ELR (cell line): Measurements from ENCODE around the gene ADAM12.
A peak's percentile ranks its signal among the peaks of the same experiment; 100 is the strongest.

ENCODE experiments used
- DNase-seq: peaks from one replicate; pipeline ENCODE4 v3.0.0-alpha.2; 2015; ENCODE audit warnings: low read depth

The ADAM12 gene

DNA sequence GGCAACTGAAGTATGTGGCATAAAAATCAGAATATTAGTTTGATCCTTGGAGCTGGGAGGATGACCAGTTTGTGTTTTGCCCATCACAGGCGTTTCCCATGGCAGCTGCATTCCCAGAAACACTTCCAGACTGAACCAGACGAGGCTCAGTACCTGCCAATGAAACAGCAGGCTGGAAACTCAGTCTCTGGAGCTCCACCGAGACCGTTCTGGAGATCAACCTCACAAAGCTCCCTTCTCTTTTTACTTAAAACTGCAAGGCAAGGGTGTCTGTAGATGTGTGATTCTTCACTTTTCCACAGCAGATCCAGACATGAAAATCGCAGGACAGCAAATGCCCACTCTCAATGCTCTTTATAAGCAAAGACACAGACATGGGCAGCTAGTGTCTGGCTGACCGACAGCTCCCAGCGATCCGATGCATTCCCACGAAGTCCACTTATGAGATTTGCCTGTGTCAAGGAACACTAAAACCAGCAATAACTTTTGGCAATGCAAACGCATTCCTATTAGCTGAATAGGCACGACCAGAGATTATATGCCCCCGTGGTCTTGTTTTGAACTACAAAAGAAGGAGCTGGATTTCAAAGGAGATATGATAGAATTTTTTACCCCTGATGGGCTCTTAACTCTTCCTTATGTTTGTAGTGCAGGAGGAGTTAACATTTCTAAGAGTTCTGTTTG lies 72.6 kb downstream of the ADAM12 start:
- peak; percentile 40 for DNase-seq

DNA sequence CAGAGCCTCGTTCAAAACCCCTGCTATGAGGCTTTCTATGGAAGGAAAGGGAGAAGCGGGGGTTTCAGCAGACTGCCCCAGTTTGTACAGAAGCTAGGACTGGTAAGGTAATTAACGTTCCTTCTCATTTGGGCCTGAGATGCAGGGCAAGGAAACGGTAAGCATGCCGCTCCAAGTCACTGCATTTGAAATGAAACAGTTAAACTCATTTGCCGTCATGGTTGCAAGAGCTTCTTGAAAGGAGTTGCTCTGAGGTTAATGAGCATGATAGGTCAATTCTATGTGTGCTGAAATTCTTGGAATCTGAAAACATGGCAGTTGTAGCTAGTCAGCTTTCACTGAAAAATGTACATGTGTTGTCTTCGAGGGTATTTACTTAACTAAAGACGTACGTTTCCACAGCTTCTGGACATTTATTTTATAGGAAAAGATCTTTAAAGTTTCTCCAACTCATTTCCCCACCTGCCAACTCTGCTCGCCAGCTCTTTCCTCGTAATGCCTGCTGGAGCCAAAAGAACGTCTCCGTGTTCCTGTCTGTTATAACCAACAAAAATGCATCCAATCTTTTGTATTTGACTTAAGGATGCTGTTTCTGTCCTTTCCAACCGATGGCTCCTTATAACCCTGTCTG lies 73.3 kb downstream of the ADAM12 start:
- no peak for DNase-seq

DNA sequence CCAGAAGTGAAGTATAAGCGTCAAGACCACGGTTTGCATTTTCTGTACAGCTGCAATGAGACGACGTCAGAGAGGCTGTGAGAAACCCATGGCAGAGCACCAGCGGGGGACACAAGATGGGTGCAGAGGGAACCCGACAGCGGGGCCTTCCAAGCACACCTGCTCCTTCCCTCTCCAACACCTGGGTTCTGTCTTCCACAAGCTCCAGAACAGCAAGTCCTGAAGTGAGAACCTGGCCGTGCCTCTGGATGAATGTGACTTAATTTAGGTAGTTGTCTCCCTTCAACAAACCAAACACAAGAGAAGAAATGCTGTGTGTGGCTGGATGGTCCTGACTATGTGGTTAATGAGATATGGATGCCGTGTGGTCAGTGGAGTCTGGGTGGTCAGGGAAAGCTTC lies 76.1 kb downstream of the ADAM12 start:
- DNase-seq, result no peak

DNA sequence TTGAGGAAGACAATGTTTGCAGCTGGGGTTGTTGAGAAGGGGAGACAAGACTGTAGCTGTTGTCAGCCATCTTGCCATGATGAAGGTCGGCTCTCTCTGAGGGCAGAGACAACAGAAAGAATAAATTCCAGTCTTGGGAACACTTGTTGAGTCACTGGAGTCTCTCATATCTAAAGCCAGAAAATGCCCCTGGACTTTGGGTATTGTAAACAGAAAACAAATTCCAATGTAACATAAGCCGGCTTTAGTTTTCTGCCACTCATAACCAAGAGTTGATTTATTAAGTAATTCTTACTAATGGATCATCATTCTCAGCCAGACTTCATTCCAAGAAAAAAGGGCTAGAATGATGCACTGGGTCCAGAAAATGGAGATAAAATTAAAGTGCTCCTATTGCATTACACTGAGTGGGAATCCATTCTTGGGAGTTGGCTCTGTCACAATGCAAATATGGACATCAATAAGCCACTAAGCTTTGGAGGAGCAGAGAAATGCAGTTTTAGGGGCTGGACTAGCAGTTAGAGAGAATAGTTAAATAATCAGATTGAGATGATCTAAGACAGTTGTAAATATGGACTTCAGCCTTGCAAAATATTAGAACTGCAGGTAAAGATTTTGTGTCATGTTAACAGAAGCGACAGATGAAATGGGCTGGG lies 78.9 kb downstream of the ADAM12 start:
- DNase-seq, result no peak

DNA sequence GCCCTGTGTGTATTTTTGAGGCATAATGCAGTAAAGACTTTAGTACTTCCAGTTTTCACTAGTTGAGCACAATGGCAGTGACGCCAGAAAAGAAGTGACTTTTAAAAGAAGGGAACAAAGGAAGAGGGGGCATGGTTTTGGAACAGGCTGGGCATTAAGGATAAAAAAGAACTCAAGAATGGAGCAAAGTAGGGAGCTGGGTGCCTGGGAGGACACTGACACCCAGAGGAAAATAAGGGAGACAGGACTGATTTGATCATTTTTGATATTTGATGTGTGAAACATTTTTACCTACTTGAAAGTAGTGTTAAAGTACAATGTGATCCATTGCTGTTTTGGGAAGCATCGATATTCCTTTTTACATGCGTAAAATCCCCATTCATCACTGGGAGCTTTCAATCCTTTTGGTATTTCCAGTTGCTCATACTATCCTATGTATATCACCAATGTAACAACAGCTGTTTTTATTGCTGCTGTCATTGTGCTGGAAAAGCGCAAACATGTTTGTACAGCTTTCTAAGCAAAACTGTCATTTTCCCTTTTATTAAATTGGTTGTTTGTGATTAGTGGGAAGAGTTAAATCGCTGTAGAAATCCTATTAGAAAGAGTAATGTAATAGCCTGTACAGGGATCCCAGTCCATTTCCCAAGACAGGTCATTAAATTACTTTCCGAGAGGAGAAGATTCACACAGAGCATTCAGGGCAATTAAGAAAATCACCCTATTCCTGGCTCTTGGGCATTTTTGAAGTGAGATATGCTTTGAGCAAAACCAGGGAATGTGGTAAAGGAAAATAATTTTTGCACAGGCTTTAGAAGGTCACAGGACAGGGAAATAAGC lies 85.2 kb downstream of the ADAM12 start:
- DNase-seq, result peak; percentile 17

DNA sequence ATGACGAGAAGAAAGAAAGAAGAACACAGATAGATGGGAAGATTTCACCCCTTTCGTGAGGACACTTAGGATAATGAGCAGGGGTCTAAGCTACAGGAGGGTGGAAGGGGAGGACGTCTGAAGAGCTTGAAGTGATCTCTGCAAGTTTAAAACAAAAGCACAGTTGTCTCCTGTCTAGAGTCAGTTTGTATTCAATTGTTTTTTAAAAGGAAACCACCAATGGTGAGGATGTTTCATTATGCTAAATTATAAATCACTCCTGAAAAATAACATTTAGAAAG lies 85.9 kb downstream of the ADAM12 start:
- DNase-seq, result no peak

DNA sequence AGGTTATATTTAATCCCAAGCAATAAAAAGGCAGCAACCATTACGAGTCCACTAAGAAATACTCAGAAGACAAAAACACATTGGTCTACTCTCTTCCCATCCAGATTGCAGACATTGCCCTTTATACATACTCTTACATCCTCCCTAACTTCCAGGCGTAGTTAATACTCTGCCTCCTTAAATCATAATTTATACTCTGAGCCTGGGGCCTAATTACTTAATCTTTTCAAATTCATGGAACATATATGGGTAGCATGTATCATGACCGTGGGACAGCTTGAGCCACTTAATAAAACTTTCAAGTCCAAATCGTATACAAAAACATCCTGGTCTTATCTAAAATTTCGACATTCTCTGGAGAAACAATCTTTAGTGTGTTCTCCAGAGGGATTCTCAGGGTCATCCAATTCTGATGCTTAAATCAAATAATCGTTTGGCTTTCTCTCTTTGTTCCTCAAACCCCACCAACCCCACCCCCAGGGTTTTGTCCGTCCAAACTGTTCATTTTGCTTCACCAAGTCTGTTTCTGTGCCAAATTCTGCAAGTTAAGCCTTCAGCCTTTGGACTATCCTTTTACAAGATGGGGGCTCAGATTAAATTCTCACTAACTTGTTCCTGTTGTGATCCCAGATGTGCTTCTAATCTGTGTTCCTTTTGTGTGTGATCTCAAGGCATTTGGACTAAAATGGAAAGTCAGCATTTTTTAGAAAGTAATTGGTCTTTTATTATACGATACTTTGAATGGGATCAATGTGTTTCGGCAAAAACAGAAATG lies 86.4 kb downstream of the ADAM12 start:
- DNase-seq, result no peak

DNA sequence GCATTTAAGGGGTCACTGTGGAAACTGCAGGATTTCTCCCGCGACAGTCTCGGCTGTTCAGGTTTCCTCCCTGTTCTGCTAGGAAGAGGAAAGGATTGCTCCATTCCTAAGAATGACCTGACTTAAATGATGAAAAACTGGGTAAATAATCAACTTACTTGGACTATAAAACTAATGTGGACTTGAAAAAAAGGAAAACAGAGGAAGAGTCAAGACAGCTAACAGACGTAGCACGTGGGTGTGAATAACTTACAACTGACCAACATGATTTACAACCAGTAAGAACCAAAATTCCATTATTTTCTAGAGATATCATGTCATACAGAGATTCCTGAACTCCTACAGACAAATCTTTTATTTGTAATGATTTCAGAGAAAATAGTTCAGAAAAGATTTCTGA lies 93.8 kb downstream of the ADAM12 start:
- DNase-seq, result no peak

DNA sequence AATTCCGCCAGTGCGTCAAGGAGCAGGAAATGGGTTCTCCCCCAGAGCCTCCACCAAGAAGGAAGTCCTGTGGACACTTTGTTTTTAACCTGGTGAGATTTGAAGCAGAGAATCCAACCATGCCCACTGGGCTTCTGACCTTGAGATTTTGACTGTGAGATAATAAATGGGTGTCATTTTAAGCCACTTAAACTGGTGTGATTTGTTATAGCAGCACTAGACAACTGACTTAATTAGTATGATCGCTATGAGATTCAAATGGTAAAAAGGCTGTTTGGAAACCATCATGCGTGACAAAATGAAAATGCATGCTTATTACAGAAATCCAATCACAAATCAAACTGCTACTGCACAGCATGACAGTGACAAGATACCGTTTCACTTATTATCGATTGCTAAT lies 98.0 kb downstream of the ADAM12 start:
- DNase-seq, result no peak

DNA sequence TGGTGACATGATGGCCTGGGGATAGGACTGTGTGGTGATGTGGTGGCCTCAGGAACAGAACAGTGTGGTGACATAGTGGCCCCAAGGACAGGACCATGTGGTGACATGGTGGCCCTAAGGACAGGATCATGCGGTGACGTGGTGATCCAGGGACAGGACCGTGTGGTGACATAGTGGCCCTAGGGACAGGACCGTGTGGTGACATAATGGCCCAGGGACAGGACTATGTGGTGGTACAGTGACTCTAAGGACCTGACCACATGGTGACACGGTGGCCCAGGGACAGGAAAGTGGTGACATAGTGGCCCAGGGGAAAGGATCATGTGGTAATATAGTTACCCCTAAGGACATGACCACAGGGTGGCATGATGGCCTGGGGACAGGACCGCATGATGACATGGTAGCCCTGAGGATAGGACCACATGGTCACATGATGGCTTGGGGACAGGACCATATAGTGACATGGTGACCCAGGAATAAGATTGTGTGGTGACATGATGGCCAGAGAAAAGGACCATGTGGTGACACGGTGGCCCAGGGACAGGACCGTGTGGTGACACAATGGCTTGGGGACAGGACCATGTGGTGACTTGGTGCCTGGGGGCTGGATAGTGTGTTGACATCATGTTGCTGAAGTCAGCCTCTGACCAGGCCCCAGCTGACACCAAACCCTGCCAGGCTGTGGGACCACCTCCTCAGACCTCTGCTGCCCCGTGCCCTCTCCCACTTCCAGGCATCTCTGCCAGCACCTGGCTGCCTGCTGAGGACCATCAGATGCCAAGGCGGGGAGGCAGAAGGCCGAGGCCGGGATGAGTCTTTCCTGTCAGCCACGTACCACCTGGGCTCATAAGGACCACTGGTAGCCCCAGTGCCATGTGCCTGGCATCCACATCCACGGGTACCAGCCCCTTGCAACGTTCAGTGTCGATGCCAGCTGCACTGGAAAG lies 99.5 kb downstream of the ADAM12 start:
- no peak for DNase-seq

DNA sequence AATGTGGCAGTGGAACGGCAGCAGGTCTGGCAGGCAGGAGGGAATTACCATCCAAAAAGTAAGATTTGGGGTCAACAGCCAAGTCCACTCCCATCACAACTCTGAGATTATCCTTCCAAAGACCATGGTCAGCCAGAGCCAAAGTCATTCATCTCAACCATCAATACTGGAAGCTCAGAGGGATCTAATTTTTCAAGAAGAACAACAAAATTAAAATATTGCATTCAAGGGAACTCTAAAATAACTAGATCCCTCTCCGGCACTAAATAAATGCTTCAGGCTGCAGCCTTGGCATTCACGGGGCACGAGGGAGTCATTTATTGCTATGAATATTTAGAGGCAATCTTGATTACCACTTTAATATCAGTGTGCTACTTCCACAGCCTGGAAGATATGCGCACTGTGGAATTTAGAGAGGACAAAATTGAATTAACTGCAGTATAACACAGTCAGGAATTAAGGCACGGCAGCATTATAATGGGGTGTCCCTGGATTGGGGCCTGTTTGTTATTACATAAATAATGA lies 102.0 kb downstream of the ADAM12 start:
- no peak for DNase-seq

DNA sequence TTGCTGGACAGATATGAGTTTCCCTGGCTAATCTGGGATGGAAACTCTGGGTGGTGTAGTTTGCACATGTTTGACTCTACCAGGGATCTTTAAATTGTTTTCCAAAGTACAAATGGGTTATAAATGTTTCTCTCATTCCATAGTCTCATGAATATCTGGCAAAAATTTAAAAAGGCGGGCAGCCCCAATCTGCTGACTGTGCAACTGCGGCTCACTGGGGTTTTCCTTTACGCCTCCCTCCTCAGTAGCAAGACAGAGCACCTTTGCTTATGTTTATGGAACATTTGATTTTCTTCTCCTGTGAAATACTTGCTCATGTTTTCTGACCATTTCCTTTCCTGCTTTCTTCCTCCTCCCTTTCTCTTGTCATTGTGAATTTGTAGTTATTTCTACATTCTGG lies 105.0 kb downstream of the ADAM12 start:
- DNase-seq, result no peak

DNA sequence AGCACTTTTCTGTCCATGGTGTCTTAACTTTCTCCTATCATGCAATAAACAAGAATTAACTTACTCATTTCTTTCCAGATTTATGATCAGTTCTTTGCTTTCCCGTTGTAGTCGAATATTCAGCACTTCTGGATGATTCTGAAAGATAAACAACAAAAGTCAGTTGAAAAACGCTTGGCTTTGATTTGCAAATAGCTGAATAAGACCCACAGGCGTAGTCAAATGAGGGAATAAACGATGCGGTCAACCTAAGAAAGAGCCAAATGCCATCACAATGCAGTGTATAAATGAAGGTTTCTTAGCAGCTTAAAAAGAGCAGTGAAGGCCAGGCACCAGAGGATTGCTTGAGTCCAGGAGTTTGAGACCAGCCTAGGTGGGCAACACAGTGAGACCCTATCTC lies 109.4 kb downstream of the ADAM12 start:
- DNase-seq, result no peak

DNA sequence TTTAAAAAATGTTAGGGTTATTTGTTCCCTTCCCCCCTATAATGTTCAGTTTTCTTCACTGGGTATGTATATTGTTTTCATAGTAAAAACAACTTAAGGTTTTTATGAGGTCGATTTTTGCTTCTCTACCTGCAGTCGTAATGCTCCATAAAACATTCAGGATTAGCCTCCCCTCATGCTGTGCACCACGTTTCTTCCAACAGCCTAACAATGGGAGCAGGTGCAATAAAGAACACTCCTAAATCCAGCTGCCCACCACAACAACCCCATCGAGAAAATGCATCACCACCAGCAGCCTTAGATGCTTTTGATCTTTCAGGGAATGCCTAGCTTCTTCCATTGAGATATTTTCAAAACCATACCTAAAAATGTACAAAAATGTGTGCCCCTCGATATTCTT lies 111.1 kb downstream of the ADAM12 start:
- DNase-seq, result no peak

DNA sequence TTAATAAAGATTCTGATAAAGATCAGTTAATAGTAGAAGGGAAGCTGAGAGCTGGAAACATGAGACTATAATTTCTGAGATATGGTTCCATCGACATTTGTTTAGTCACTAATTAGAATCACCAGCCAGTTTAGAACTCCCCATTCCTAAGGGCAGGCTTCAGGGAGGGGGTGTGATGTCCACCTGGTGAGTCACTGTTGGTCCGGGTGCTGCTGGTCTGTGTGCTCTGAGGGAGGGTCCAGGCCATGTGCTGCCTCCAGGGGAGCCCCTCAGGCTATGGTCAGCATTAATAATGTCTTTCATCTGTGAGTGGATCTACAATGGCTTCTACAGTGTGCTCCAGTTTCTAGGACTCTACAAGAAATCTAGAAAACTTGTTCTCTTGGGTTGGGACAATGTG lies 115.8 kb downstream of the ADAM12 start:
- no peak for DNase-seq

DNA sequence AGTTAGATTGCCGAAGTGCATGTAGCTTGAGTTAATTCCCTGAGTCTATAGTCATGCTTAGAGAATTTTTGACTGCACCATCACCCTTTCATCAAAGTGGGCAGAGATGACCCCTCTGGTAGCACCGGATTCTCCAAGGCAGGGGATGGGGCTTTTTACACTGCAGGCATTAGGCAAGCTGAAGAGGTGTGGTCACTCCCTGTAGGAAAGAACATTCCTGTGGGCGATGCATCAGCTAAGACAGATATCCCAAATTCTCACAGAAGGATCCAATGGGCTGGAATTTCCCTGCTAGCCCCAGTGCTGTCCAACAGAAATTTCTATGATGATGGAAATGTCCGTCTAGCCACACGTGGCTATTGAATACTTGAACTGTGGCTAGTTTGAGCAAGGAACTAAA lies 118.2 kb downstream of the ADAM12 start:
- peak; percentile 68 for DNase-seq

DNA sequence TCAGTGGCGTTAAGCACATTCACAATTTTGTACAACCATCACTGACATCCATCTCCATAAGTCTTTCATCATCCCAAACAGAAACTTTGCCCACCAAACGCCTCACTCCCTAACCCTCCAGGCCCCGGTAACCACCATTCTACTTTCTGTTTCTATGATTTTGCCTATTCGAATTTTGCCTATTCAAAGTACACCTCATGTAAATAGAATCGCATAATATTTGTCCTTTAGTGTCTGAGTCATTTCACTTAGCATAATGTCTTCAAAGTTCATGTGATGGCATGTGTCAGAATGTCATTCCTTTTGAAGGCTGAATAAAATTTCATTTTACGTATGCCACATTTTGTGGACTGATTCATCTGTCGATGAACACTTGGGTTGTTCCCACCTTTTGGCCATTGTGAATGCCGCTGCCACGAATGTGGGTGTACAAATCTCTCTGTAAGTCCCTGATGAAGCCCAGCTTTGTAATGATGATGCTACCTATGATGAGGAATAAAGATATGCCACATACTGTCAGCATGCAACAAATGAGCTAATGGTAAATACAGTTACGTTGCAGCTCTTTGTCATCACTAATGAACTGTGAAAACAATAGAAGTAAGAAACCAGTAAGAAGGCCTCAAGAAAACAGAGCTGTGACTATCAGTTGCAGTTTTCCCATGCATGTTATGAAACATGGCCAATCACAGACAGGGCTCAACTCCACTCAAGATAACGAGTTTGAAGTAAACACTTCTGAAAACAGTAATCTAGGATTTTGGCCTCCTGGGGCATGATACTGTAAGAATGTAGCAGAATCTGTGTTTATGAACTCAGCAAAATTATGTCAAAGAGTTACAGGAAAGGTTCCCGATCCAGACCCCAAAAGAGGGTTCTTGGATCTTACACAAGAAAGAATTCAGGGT lies 120.0 kb downstream of the ADAM12 start:
- no peak for DNase-seq

DNA sequence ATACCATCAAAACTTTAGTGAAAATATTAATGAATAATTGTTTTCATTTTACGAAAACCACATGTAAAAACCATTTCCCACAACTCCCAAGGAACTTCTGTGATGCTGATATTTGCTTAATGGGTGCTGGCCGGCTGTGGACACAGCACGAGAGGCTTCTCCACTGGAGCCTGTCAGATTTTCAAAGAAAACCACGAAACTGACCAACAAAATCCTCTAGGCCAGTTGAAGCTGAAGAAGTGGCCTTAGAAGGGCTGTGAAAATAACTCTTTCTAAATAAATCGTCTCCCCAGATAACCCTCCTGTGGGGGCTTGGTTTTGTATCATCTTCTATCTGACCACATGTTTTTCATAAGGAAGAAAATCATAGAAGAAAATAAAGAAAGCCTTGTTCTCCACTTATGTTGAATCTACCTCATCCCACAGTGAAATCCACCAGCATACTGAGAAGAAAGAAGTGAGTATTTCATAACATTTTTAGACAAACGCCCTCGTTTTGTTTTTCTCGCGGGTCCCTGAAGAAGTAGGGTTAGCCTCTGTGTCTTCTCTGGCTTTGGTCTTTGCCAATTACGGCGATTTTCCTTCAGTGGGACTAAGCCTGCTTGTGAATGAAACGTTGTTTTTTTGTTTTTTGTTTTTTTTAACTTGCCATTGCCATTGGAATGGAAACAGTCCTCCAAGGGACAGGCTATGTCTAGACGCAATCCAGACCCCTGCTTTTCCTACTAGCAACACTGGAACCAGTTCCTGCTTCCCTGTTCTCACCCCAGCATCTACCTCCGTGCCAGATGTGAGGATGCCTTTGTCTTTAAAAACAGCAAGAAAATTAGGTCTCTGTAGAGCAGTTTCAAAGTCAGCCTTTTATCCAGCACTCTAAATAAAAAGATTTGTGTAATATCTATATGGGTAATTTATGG lies 123.9 kb downstream of the ADAM12 start:
- DNase-seq, result no peak
